GM12801 (cell line): ENCODE data around the gene ANKRD22.

Experiments
- CTCF ChIP-seq: IDR thresholded peaks from one replicate; pipeline ENCODE4 v1.5.1; 2011; ENCODE audit warnings: control low read depth; ENCODE audit not compliant: insufficient read length; ENCODE audit errors: extremely low read depth

The ANKRD22 gene

GRCh38 chr10:88841316-88842111 lies 10.1 kb downstream of the ANKRD22 start:
- TF ChIP-seq CTCF, result no peak

GRCh38 chr10:88840881-88841280 lies 10.8 kb downstream of the ANKRD22 start:
- TF ChIP-seq CTCF, result no peak

- no peak for TF ChIP-seq CTCF
Observed at GRCh38 chr10:88840104-88840503, 11.5 kb downstream of the ANKRD22 start.

- no peak for TF ChIP-seq CTCF
Observed at GRCh38 chr10:88838766-88839350, 12.8 kb downstream of the ANKRD22 start.

GRCh38 chr10:88835910-88836221 lies 15.8 kb downstream of the ANKRD22 start:
- no peak for TF ChIP-seq CTCF

- no peak for TF ChIP-seq CTCF
Observed at GRCh38 chr10:88835096-88835909, 16.3 kb downstream of the ANKRD22 start.

GRCh38 chr10:88833723-88834122 lies 17.9 kb downstream of the ANKRD22 start:
- TF ChIP-seq CTCF, result no peak
